DND-41 (cell line): ENCODE measurements around the gene ANKS1B.

Experiments used
- ATAC-seq: fragments of 200-7000 bp; cut with Tn5 transposase; 3 replicates; pipeline ENCODE4 v1.9.1; 2021; ENCODE audit warnings: low read depth; ENCODE audit not compliant: insufficient read depth
- DNase-seq: peaks from one replicate; pipeline ENCODE4 v3.0.0-alpha.2; 2020
- H2AFZ ChIP-seq: 2 replicates; pipeline ENCODE4 v1.6.0; 2012; ENCODE audit warnings: low read depth, low read length
- H3K27ac ChIP-seq: 2 replicates; pipeline ENCODE4 v1.5.1; 2012; ENCODE audit warnings: low read length, inconsistent platforms
- H3K27me3 ChIP-seq: fragments of 200-600 bp; sonication (generic); 2 replicates; pipeline ENCODE4 v1.6.0; 2012; ENCODE audit warnings: low read length, mild to moderate bottlenecking, inconsistent platforms; ENCODE audit not compliant: insufficient read depth, poor library complexity
- H3K36me3 ChIP-seq: 2 replicates; pipeline ENCODE4 v1.5.1; 2012; ENCODE audit warnings: low read length, inconsistent platforms; ENCODE audit not compliant: insufficient read depth
- H3K4me1 ChIP-seq: 2 replicates; pipeline ENCODE4 v1.5.1; 2012; ENCODE audit warnings: mild to moderate bottlenecking, low read length; ENCODE audit not compliant: insufficient read depth
- H3K4me2 ChIP-seq: 2 replicates; pipeline ENCODE4 v1.6.0; 2012; ENCODE audit warnings: mild to moderate bottlenecking, moderate library complexity, low read length, inconsistent platforms; ENCODE audit not compliant: insufficient read depth
- H3K4me3 ChIP-seq, 2 experiments: fragments of 200-600 bp in 1 of 2; shearing (Covaris generic) in 1 of 2; 2 replicates each; pipeline ENCODE4 v1.5.1; 2012 to 2016; ENCODE audit warnings: inconsistent platforms in 2 of 2, low read length in 2 of 2, mild to moderate bottlenecking in 2 of 2, low read depth in 1 of 2, moderate library complexity in 1 of 2
- H3K79me2 ChIP-seq: 2 replicates; pipeline ENCODE4 v1.6.0; 2012; ENCODE audit warnings: low read length, inconsistent platforms; ENCODE audit not compliant: insufficient read depth
- H3K9ac ChIP-seq: 2 replicates; pipeline ENCODE4 v1.6.0; 2012; ENCODE audit warnings: low read depth, mild to moderate bottlenecking, inconsistent platforms, low read length, moderate library complexity
- H3K9me3 ChIP-seq: 2 replicates; pipeline ENCODE4 v1.5.1; 2012; ENCODE audit warnings: low read length, moderate library complexity, mild to moderate bottlenecking, inconsistent platforms; ENCODE audit not compliant: insufficient read depth, severe bottlenecking
- H4K20me1 ChIP-seq: 2 replicates; pipeline ENCODE4 v1.6.0; 2012; ENCODE audit warnings: low read length; ENCODE audit not compliant: insufficient read depth
- CTCF ChIP-seq: IDR thresholded peaks from 2 replicates; pipeline ENCODE4 v1.5.1; 2012; ENCODE audit warnings: borderline replicate concordance, low read length, moderate library complexity, mild to moderate bottlenecking; ENCODE audit not compliant: poor library complexity, severe bottlenecking; ENCODE audit errors: extremely low read depth
- EZH2 ChIP-seq: IDR thresholded peaks from 3 replicates; pipeline ENCODE4 v1.6.1; 2012; ENCODE audit warnings: borderline replicate concordance, low read depth, mild to moderate bottlenecking, moderate library complexity, low read length, inconsistent platforms; ENCODE audit not compliant: severe bottlenecking

Gene ANKS1B

GRCh38 chr12:99234702-99235101 lies 750.0 kb downstream of the ANKS1B start:
- Histone ChIP-seq H3K4me1 (no peaks in the 10 kb centered on the region), H3K27me3 (peaks cover 7% of the 10 kb centered on the region), H3K4me2 (no peak overlapping the region), H4K20me1 (no peaks in the 10 kb centered on the region), H3K79me2 (no peaks in the 10 kb centered on the region), H3K4me3 (no peak overlapping the region), H3K9me3 (no peaks in the 10 kb centered on the region), H3K36me3 (no peaks in the 10 kb centered on the region), H3K27ac (no peak overlapping the region), H2AFZ (no peak overlapping the region), H3K9ac (no peak overlapping the region)
- no peak for DNase-seq
- ATAC-seq = no peak
- TF ChIP-seq CTCF (no peak), EZH2 (no peak)

- Histone ChIP-seq H2AFZ (no peak overlapping the region), H3K27me3 (peaks cover 7% of the 10 kb centered on the region), H4K20me1 (no peaks in the 10 kb centered on the region), H3K4me3 (no peak overlapping the region), H3K4me2 (no peak overlapping the region), H3K36me3 (no peaks in the 10 kb centered on the region), H3K27ac (no peak overlapping the region), H3K4me1 (no peaks in the 10 kb centered on the region), H3K9me3 (no peaks in the 10 kb centered on the region), H3K9ac (no peak overlapping the region), H3K79me2 (no peaks in the 10 kb centered on the region)
- TF ChIP-seq EZH2 = no peak
- TF ChIP-seq CTCF = no peak
- DNase-seq = no peak
- no peak for ATAC-seq
Observed at GRCh38 chr12:99232324-99232723, 752.4 kb downstream of the ANKS1B start.

GRCh38 chr12:99231031-99231430 lies 753.7 kb downstream of the ANKS1B start:
- H3K9ac ChIP-seq = no peak overlapping the region
- no peak overlapping the region for H2AFZ ChIP-seq
- H3K9me3 ChIP-seq = no peaks in the 10 kb centered on the region
- peaks cover 7% of the 10 kb centered on the region for H3K27me3 ChIP-seq
- H3K36me3 ChIP-seq = no peaks in the 10 kb centered on the region
- H3K4me3 ChIP-seq = no peak overlapping the region
- ATAC-seq = no peak
- no peaks in the 10 kb centered on the region for H3K79me2 ChIP-seq
- TF ChIP-seq EZH2 = no peak
- no peak for TF ChIP-seq CTCF
- no peak for DNase-seq
- no peak overlapping the region for H3K27ac ChIP-seq
- H4K20me1 ChIP-seq = no peaks in the 10 kb centered on the region
- H3K4me1 ChIP-seq = no peaks in the 10 kb centered on the region
- H3K4me2 ChIP-seq = no peak overlapping the region

GRCh38 chr12:99224237-99224636 lies 760.5 kb downstream of the ANKS1B start:
- H3K79me2 ChIP-seq = no peaks in the 10 kb centered on the region
- H3K4me3 ChIP-seq = no peak overlapping the region
- no peak overlapping the region for H2AFZ ChIP-seq
- no peak for TF ChIP-seq EZH2
- no peak for TF ChIP-seq CTCF
- ATAC-seq (no peak), DNase-seq (no peak)
- H3K4me2 ChIP-seq = no peak overlapping the region
- H3K27me3 ChIP-seq = no peaks in the 10 kb centered on the region
- H3K4me1 ChIP-seq = no peaks in the 10 kb centered on the region
- H4K20me1 ChIP-seq = no peaks in the 10 kb centered on the region
- no peak overlapping the region for H3K9ac ChIP-seq
- no peaks in the 10 kb centered on the region for H3K36me3 ChIP-seq
- H3K27ac ChIP-seq = no peak overlapping the region
- H3K9me3 ChIP-seq = no peaks in the 10 kb centered on the region
